MM.1S (cell line): ENCODE data around the gene CCR9.

Experiments
- EZH2 ChIP-seq: fragments of 300-600 bp; sonication (generic); optimal IDR thresholded peaks from 2 replicates; pipeline ENCODE3; 2017; ENCODE audit warnings: low read depth, mild to moderate bottlenecking, antibody characterized with exemption, low read length, mixed read lengths
- TF ChIP-seq, protein P1 (sequence below): fragments of 300-600 bp; sonication (generic); IDR thresholded peaks from 2 replicates; pipeline ENCODE4 v1.5.1; 2016; ENCODE audit warnings: antibody characterized with exemption, low read length, mixed read lengths

DNA sequence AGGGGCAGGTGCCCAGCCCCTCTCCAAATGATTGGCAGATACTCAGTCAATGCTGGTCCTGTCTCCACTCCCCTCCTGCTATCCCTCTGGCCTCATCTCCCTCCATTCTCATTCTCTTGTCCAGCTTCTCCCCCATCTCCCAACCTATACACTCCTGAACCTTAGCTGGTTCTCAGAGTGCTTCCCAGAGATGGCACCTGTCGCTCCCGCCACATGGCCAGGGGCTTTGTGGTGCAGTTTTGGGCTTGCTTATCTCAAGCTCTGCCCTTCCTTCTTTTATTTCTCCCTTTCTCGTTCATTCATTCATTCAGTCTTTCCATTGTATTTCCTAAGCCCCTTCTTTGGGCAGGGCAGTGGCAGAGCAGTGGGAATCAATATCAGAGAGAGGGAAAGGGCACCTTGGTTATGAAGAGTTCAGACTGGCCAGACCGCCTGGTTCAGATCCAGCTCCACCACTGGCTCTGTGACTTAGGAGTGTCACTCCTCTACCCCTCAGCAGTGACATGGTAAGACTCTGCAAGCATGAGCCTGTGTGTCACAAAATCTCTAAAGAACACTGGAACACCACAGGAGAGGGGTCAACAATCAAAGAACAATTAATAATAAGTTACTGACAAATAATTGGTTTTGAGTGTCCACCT lies 36.7 kb downstream of the CCR9 start:
- TF ChIP-seq, protein P1, sequence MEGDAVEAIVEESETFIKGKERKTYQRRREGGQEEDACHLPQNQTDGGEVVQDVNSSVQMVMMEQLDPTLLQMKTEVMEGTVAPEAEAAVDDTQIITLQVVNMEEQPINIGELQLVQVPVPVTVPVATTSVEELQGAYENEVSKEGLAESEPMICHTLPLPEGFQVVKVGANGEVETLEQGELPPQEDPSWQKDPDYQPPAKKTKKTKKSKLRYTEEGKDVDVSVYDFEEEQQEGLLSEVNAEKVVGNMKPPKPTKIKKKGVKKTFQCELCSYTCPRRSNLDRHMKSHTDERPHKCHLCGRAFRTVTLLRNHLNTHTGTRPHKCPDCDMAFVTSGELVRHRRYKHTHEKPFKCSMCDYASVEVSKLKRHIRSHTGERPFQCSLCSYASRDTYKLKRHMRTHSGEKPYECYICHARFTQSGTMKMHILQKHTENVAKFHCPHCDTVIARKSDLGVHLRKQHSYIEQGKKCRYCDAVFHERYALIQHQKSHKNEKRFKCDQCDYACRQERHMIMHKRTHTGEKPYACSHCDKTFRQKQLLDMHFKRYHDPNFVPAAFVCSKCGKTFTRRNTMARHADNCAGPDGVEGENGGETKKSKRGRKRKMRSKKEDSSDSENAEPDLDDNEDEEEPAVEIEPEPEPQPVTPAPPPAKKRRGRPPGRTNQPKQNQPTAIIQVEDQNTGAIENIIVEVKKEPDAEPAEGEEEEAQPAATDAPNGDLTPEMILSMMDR, result no peak
- TF ChIP-seq EZH2, result no peak
